Vagina (tissue), 2 donors: ENCODE measurements around the gene BTNL3.

Experiments
- CTCF ChIP-seq, 3 experiments: fragments of 450-650 bp in 2 of 3; fragments of 200-600 bp in 1 of 3; sonication (generic) in 1 of 3; IDR thresholded peaks; one replicate each; pipeline ENCODE4 v1.5.1; 2017 to 2019; ENCODE audit warnings: antibody characterized with exemption in 3 of 3, mild to moderate bottlenecking in 2 of 3, moderate library complexity in 2 of 3
- POLR2A ChIP-seq, 2 donors: fragments of 450-650 bp; IDR thresholded peaks; one replicate each; pipeline ENCODE4 v1.6.1; 2017; ENCODE audit warnings: antibody characterized with exemption in 2 of 2, mild to moderate bottlenecking in 2 of 2, moderate library complexity in 2 of 2
- POLR2AphosphoS5 ChIP-seq, 2 donors: sonication (generic); formaldehyde crosslinking; IDR thresholded peaks; one replicate each; pipeline ENCODE4 v1.9.0; 2017; ENCODE audit warnings: antibody characterized with exemption in 2 of 2, mild to moderate bottlenecking in 2 of 2, low read depth in 1 of 2; ENCODE audit not compliant: insufficient read depth in 1 of 2

- TF ChIP-seq POLR2A (IDR thresholded peaks at IDR 0.05) (no peak), CTCF (IDR thresholded peaks at IDR 0.05) (no peak), POLR2AphosphoS5 (IDR thresholded peaks at IDR 0.05; ENCODE audit: insufficient read depth in 1 of 2, low read depth in 1 of 2) (no peak)
Measured at GRCh38 chr5:180977852-180978251, 10.8 kb upstream of the BTNL3 start.
